ENCODE results near the gene ANKRD27.
"Not testable (repeated sequence)": the region's sequence is repeated elsewhere in the genome, so short reads cannot be mapped to it uniquely, and the experiment has no call there.

Gene ANKRD27

GRCh38 chr19:32674931-32675719 is at the start of gene ANKRD27:
ANKRD27 (minus strand) TSS chr19:32675180; CDS start chr19:32659015, 16,165 bp downstream.
- DNase-seq: peak; percentile 97

GRCh38 chr19:32720936-32721250 is 45.9 kb upstream of the ANKRD27 start:
- DNase-seq: no peak

- no peak for DNase-seq
These were observed 45.4 kb upstream of the ANKRD27 start for GRCh38 chr19:32720216-32720935.

GRCh38 chr19:32719611-32720059 is 44.7 kb upstream of the ANKRD27 start, which contains the start of gene TDRD12:
TDRD12 (plus strand) TSS chr19:32719767; CDS start chr19:32720073, 306 bp downstream.
- no peak for DNase-seq

GRCh38 chr19:32718286-32718685 is 43.3 kb upstream of the ANKRD27 start:
- DNase-seq: no peak

- no peak for DNase-seq
These were observed 42.5 kb upstream of the ANKRD27 start for GRCh38 chr19:32717496-32717895.

- not testable (repeated sequence) for DNase-seq
These were observed 41.2 kb upstream of the ANKRD27 start for GRCh38 chr19:32716203-32716602.

GRCh38 chr19:32711747-32712146 is 36.8 kb upstream of the ANKRD27 start:
- no peak for DNase-seq

GRCh38 chr19:32709032-32709431 is 34.1 kb upstream of the ANKRD27 start:
- DNase-seq: no peak

- DNase-seq: no peak
These were observed 33.5 kb upstream of the ANKRD27 start for GRCh38 chr19:32708457-32708856.

GRCh38 chr19:32704006-32704405 is 29.0 kb upstream of the ANKRD27 start:
- DNase-seq: not testable (repeated sequence)

- no peak for DNase-seq
These were observed 27.0 kb upstream of the ANKRD27 start for GRCh38 chr19:32702010-32702409.

GRCh38 chr19:32700129-32700528 is 25.1 kb upstream of the ANKRD27 start:
- DNase-seq: not testable (repeated sequence)

- peak; percentile 30 for DNase-seq
These were observed 21.8 kb upstream of the ANKRD27 start for GRCh38 chr19:32696771-32697170.

GRCh38 chr19:32695506-32695905 is 20.5 kb upstream of the ANKRD27 start:
- not testable (repeated sequence) for DNase-seq

GRCh38 chr19:32694851-32695250 is 19.9 kb upstream of the ANKRD27 start:
- not testable (repeated sequence) for DNase-seq

GRCh38 chr19:32694316-32694715 is 19.3 kb upstream of the ANKRD27 start:
- not testable (repeated sequence) for DNase-seq

- peak; percentile 53 for DNase-seq
These were observed 18.4 kb upstream of the ANKRD27 start for GRCh38 chr19:32693151-32694108.

GRCh38 chr19:32692727-32693061 is 17.7 kb upstream of the ANKRD27 start:
- DNase-seq: no peak

GRCh38 chr19:32691952-32692726 is 17.2 kb upstream of the ANKRD27 start:
- DNase-seq: peak; percentile 64

GRCh38 chr19:32691291-32691951 is 16.4 kb upstream of the ANKRD27 start, which contains the start of gene NUDT19:
NUDT19 (plus strand) TSS chr19:32691821; CDS start chr19:32691961, 140 bp downstream.
- peak; percentile 77 for DNase-seq
